ENCODE data around the gene PI4K2A.
A peak's percentile ranks its signal among the peaks of the same experiment; 100 is the strongest.

GRCh38 chr10:97632949-97633884 is 7.3 kb upstream of the PI4K2A start, which contains the start of gene MORN4:
- no peak for TF ChIP-seq CTCF (IDR thresholded peaks at IDR 0.05)
- peak; percentile 7 to 69 (median 26) for TF ChIP-seq POLR2AphosphoS5 (IDR thresholded peaks at IDR 0.05)
- no peak for TF ChIP-seq POLR2A (IDR thresholded peaks at IDR 0.05)

Data from stomach (tissue), 4 donors.